ENCODE measurements around the gene ITGA7. TPM values are rescaled to one million over a fixed set of nuclear protein-coding genes. Genes with fewer than 3 reads are reported as not detected.

The ITGA7 gene
- total RNA-seq, 1 donor from 2014 or later: 0.94 TPM

DNA sequence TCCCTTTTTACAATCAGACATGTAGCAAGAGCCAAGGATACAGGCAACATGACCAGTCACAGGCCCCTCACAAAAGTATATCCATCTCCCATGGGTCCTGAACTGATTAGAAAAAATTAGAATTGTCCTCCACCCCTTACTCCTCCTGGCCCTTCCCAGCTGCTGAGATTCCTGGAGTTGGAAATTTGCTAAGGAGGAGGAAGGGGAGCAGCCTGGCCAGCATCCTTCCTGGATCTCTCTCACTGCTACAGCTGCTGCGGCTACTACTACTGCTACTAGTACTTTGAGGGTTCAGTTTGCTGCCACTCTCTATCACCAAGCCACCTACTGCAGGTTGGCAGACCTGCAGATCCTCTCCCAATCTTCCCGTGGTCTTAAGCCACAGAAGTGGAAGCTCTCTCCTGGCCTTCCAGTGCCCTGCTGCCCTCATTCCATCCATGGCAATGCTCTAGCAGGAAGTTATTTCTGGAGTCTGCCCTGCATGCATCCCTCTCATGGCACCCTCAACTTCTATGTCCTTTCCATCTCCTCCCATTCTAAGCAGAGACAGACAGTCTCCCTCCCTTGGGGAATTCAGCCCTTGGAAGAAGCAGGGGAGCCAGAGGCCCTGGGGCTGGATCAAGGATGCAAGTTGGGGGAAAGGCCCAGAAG lies 1.0 kb downstream of the ITGA7 start:
- intact Hi-C loops (cut with micrococcal nuclease): no loop called here
- Mint-ChIP-seq H3K27me3 (ENCODE audit: low read depth) (peaks cover 45% of the 10 kb centered on the region), H3K4me3 (ENCODE audit: low read depth) (peak overlapping the region; percentile 57), H3K4me1 (ENCODE audit: low read depth) (peaks cover 17% of the 10 kb centered on the region), H3K9me3 (no peaks in the 10 kb centered on the region), H3K36me3 (ENCODE audit: low read depth) (no peaks in the 10 kb centered on the region), H3K27ac (no peak overlapping the region)
- no peak for DNase-seq (ENCODE audit: low spot score)

DNA sequence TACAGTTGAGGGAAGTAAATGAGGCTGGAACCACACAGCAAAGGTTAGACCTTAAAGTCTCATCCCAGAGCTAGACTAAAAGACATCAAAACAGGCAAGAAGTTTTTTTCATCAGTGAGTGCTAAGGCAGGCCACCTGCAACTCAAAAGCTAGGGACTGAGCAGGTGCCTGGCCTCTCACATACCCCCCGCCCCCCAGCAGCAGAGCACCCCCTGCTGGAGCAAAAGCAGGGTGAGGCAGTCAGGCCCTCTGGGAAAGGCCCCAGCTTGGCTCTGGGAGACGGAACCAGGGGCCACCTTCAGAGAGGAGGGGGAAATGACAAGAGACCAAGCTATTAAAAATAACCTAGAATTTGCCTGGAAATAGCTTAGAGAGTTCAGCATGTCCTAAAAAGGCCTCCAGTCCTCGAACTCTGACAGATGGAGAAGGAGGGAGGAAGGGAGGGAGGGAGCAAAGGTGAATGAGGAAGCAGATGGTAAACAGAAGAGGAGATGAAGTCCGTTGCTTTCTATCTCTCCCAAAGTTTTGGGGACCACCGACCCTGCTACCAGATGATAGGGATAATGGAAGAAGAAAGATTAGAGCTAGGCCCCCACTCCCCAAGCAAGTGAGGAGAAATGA lies 1.8 kb downstream of the ITGA7 start:
- intact Hi-C loops (cut with micrococcal nuclease): no loop called here
- Mint-ChIP-seq H3K4me3 (ENCODE audit: low read depth) (no peak overlapping the region), H3K9me3 (no peaks in the 10 kb centered on the region), H3K4me1 (ENCODE audit: low read depth) (peaks cover 17% of the 10 kb centered on the region), H3K27ac (no peak overlapping the region), H3K36me3 (ENCODE audit: low read depth) (no peaks in the 10 kb centered on the region), H3K27me3 (ENCODE audit: low read depth) (peaks cover 45% of the 10 kb centered on the region)
- no peak for DNase-seq (ENCODE audit: low spot score)

DNA sequence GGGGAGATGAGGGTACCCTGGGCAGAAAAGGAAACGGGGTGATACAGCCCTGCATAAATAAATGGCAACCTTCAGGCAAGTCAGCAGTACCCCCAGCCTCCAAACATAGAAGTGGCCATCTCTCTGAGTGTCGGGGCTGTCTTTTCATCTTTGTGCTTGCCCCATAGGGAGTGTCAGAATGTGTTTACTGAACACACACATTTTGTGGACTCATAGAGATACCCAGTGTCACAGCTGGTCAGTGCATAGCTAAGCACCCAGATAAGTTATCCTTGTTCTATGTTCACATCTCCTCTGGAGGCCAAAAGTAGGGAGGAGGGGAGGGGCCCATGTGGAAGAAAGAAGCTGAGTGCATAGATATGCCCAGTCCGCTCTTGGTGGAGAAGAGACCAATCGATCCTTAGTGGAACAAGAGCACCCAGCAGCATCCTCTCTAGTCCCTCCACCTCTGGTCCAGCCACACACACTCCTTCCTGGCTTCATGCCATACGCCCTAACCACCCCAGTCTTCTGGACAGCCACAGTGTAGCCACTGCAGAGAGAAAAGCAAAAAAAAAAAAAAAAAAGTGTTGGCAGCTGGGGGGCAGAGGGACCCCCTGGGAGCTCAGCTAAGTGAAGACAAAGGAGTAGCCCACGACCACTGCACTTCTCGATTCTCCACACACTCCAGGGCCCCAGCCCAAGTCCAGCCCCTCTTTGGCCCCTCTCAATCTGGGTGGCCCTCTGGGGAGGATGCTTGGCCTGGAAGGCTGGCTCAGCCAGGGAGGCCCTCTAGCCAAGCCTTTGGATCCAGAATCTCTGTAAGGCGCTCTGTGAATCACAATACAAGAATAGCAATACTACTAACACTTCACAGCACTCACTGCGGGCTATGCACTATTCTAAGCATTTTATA lies 2.6 kb downstream of the ITGA7 start:
- no peak for DNase-seq (ENCODE audit: low spot score)
- intact Hi-C loops (cut with micrococcal nuclease): no loop called here
- Mint-ChIP-seq H3K4me1 (ENCODE audit: low read depth) (peaks cover 17% of the 10 kb centered on the region), H3K36me3 (ENCODE audit: low read depth) (no peaks in the 10 kb centered on the region), H3K27ac (no peak overlapping the region), H3K4me3 (ENCODE audit: low read depth) (no peak overlapping the region), H3K9me3 (no peaks in the 10 kb centered on the region), H3K27me3 (ENCODE audit: low read depth) (peaks cover 42% of the 10 kb centered on the region)

DNA sequence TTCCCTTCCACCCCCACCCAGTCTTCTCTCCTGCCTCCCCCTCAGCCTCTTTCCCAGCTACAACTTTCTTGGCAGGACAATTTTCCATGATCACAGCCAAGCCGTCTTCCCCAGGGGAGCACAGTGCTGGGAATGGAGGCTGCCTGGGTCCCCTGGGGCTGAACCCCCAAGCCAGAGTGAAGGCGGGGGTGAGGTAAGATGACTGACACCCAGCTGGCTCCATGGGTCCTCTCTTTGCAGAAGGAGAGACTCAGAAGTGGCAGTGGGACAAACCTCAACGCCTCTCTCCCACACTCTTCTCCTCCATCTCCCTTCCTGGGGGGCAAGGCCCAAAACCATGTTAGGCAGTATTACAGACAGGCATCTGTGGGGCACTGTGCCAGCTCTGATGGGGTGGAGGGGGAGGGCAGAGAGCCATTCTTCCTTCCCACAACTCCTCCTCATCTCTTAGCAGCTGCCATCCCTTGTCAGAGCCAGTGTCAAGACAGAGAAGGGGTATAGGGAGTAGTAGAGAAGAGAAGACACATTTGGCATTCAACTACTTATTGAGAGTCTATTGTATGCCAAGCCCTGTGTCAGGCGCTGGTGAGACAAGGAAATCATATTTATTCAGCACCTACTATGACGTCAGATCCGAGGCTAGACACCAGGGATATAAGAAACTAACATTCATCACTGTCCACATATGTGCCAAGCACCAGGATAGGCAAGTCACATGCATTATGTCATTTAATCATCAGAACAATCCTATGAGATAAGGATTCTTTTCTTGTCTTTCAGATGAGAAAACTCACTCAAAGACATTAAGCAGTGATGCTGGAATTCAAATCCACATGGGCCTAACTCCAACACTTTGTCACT lies 3.6 kb downstream of the ITGA7 start:
- DNase-seq (ENCODE audit: low spot score): no peak
- Mint-ChIP-seq H3K36me3 (ENCODE audit: low read depth) (no peaks in the 10 kb centered on the region), H3K9me3 (no peaks in the 10 kb centered on the region), H3K27me3 (ENCODE audit: low read depth) (peaks cover 34% of the 10 kb centered on the region), H3K4me3 (ENCODE audit: low read depth) (no peak overlapping the region), H3K4me1 (ENCODE audit: low read depth) (peaks cover 16% of the 10 kb centered on the region), H3K27ac (no peak overlapping the region)
- intact Hi-C loops (cut with micrococcal nuclease): no loop called here

DNA sequence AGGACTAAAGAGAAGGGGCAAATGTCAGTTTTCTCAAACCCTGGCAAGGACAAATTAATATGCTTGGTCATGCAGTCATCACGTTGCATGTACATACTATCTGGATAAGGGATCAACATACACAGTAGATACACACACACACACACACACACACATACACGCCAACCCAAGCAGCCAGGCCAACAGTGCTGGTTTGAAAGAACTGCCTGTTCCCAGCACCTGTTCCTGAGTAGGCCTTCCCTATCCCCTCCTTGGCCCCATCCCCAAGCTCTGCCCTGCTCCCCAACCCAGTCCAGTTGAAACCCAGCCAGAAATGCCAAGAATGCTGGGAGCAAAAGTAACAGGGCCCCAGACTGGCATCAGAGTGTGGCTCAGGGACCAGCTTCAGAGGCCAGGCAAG lies 4.4 kb downstream of the ITGA7 start:
- Mint-ChIP-seq H3K27ac (no peak overlapping the region), H3K36me3 (ENCODE audit: low read depth) (no peaks in the 10 kb centered on the region), H3K4me1 (ENCODE audit: low read depth) (peaks cover 7% of the 10 kb centered on the region), H3K4me3 (ENCODE audit: low read depth) (no peak overlapping the region), H3K27me3 (ENCODE audit: low read depth) (peaks cover 25% of the 10 kb centered on the region), H3K9me3 (no peaks in the 10 kb centered on the region)
- no peak for DNase-seq (ENCODE audit: low spot score)
- intact Hi-C loops (cut with micrococcal nuclease): no loop called here

DNA sequence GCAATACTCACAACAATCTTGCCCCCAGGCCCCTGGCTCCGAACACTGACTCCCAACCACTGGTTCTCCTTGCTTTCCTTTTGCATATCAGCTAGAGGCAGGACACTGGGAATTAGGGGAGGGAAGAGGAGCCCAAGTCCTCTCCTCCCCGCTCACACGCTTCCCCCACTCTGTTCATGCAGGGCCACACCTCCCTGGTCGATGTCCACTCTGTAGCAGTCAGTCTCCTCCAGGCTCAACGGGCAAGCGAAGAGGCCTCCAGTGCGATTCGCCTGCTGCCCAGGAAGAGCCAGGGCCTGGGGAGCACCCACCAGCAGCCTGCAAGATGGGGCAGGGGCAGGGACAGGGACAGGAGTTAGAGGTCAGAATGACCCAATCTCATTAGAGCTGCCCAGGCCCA lies 4.8 kb downstream of the ITGA7 start:
- no peaks in the 10 kb centered on the region for H3K36me3 Mint-ChIP-seq (ENCODE audit: low read depth)
- no peaks in the 10 kb centered on the region for H3K9me3 Mint-ChIP-seq
- peaks cover 5% of the 10 kb centered on the region for H3K4me1 Mint-ChIP-seq (ENCODE audit: low read depth)
- peaks cover 21% of the 10 kb centered on the region for H3K27me3 Mint-ChIP-seq (ENCODE audit: low read depth)
- no peak overlapping the region for H3K27ac Mint-ChIP-seq
- intact Hi-C loops (cut with micrococcal nuclease): no loop called here
- H3K4me3 Mint-ChIP-seq (ENCODE audit: low read depth): no peak overlapping the region
- no peak for DNase-seq (ENCODE audit: low spot score)

DNA sequence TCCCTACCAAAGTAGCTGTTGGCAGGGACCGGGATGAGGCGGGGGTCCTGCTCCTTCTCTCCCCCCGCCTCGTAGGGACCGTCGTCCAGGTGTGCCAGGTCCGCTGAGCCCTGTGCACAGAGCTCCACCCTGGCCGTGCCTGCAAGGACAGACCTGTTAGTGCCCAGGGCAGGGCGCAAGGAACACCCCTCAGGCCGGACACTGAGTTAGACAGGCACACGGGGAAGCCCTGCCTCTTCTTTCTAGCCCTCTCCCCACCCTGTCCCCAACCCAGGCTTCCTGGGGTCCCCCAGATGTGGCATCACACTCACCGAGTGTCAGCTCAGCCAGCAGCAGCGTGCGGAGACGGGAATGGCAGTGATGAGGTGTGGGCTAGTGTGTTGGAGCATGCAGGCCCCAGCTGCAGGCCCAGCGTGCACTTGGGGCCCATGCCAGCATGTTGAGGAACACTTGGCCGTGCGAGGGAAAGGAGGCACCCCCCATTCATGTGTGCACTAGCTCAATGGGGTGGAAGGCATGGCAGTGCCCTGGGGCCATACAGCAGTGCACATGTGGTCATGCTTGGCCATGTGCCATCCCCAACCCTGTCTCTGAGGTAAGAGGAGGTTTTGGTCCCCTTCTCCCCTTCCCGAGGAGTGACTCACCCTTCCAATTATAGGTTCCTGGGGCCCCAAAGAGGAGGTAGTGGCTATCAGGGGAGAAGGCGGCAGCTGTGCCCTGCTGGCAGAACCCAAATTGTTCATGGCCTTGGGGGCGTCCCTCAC lies 7.3 kb downstream of the ITGA7 start:
- Mint-ChIP-seq H3K27me3 (ENCODE audit: low read depth) (peaks cover 7% of the 10 kb centered on the region), H3K27ac (no peak overlapping the region), H3K9me3 (no peaks in the 10 kb centered on the region), H3K36me3 (ENCODE audit: low read depth) (no peaks in the 10 kb centered on the region), H3K4me1 (ENCODE audit: low read depth) (no peaks in the 10 kb centered on the region), H3K4me3 (ENCODE audit: low read depth) (no peak overlapping the region)
- no peak for DNase-seq (ENCODE audit: low spot score)
- intact Hi-C loops (cut with micrococcal nuclease): no loop called here

DNA sequence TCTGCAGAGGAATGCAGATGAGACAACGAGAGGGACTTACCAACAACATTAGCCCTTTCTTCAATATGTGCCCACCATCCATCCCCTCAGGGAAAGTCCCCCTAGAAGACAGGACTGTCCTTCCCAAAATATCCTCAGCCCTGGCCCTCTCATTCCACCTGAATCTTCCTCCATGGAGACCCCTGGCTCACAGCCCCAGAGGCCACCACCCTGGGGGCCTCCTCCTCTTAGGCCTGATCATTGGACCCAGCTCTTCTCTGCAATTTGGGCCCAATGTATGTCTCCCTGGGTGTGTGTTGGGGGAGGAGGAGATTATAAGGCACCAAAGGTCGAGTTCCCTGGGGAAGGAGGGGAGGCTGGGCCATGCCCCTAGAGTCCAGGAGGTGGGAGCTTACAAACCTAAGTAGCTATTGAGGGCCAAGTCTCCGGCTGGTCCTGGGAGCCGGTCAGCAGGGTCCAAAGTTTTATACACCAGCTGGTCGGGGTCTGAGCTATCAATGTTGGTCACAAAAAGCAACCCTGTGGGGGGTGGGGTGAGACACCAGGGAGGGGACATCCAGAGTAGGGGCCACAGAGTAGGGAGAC lies 8.1 kb downstream of the ITGA7 start:
- no peaks in the 10 kb centered on the region for H3K36me3 Mint-ChIP-seq (ENCODE audit: low read depth)
- H3K27me3 Mint-ChIP-seq (ENCODE audit: low read depth): peaks cover 3% of the 10 kb centered on the region
- H3K4me1 Mint-ChIP-seq (ENCODE audit: low read depth): no peaks in the 10 kb centered on the region
- H3K9me3 Mint-ChIP-seq: no peaks in the 10 kb centered on the region
- no peak for DNase-seq (ENCODE audit: low spot score)
- H3K27ac Mint-ChIP-seq: no peak overlapping the region
- H3K4me3 Mint-ChIP-seq (ENCODE audit: low read depth): no peak overlapping the region
- intact Hi-C loops (cut with micrococcal nuclease): no loop called here

DNA sequence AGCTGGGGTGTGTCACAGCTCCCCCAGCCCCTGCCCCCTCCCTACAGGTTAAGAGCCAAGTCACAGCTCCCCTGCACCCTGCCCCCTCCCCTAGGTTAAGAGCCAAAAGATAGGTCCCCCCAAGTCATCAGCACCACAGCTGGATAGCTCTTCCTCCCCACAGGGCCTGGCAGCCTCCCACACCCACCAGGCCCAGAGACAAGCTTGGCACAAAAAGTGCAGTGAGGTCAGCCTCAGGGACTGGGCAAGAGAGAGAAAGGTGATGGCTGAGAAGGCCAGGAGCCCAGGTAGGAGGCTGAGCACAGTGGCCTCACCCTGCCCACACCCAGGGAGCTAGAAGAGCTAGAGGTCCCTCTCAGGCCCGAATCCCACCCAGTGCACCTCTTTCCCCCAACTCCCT lies 8.7 kb downstream of the ITGA7 start:
- Mint-ChIP-seq H3K4me1 (ENCODE audit: low read depth) (no peaks in the 10 kb centered on the region), H3K4me3 (ENCODE audit: low read depth) (no peak overlapping the region), H3K27ac (no peak overlapping the region), H3K27me3 (ENCODE audit: low read depth) (no peaks in the 10 kb centered on the region), H3K9me3 (no peaks in the 10 kb centered on the region), H3K36me3 (ENCODE audit: low read depth) (no peaks in the 10 kb centered on the region)
- no peak for DNase-seq (ENCODE audit: low spot score)
- intact Hi-C loops (cut with micrococcal nuclease): no loop called here

DNA sequence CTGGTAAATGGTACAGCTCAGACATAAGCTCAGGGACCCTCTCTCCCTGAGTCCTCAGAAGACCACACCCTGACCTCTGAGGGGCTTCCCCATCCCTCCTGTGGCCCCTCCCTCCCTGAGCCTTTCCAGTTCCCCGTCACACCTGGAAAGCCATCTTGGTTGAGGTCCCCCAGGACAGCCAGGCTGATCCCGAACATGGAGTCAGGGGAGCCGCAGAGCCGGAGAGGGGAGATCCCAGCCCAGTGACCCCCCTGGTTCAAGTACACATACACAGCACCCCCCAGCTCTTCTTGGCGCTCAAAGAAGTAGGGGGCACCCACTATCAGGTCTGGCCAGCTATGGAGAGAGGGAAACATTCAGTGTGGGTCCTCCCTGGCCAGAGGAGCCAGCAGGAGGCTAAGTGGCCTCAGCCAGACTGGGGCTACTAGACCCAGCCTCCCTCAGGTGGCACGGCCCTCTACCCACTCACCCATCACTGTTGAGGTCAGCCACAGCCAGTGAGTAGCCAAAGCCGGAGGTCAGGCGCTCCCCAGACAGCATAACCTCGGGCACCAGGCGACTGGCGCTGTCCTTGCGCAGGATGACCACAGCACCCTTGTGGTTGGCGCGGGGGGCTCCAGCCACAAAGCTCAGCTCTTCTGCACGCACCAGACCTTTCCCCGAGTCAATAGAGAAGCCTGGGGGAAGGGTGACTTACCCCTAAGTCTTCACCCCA lies 9.3 kb downstream of the ITGA7 start:
- Mint-ChIP-seq H3K27me3 (ENCODE audit: low read depth) (no peaks in the 10 kb centered on the region), H3K4me3 (ENCODE audit: low read depth) (no peak overlapping the region), H3K4me1 (ENCODE audit: low read depth) (no peaks in the 10 kb centered on the region), H3K27ac (no peak overlapping the region), H3K36me3 (ENCODE audit: low read depth) (no peaks in the 10 kb centered on the region), H3K9me3 (no peaks in the 10 kb centered on the region)
- DNase-seq (ENCODE audit: low spot score): no peak
- intact Hi-C loops (cut with micrococcal nuclease): no loop called here

DNA sequence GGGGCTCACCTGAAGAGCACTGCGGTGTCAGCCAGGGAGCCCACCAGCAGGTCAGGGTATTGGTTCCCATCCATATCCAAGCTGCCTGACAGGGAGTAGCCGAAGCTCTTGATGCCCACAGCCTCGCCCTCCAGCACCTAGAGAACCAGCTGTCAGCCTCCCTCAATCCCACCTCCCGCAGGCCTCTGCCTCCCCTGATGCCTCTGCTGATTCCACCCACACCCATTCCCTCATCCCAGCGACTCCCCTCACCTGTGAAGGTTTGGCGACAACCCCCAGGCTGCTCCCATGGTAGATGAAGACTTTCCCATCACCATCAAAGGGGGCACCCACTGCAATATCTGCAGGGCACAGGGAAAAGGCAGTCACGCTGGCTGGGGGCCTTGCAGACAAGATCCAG lies 10.0 kb downstream of the ITGA7 start:
- intact Hi-C loops (cut with micrococcal nuclease): no loop called here
- Mint-ChIP-seq H3K9me3 (no peaks in the 10 kb centered on the region), H3K36me3 (ENCODE audit: low read depth) (no peaks in the 10 kb centered on the region), H3K4me1 (ENCODE audit: low read depth) (no peaks in the 10 kb centered on the region), H3K27me3 (ENCODE audit: low read depth) (no peaks in the 10 kb centered on the region), H3K4me3 (ENCODE audit: low read depth) (no peak overlapping the region), H3K27ac (no peak overlapping the region)
- no peak for DNase-seq (ENCODE audit: low spot score)

All from activated T-helper 2 cell treated with anti-CD3 and anti-CD28 coated beads, Interferon-gamma antibody, Interleukin-2, Interleukin-4, amounts not matched to agents 10 μg/mL and 5 μg/mL and 100 μg/mL, durations not matched to agents 14 hours and 24 hours and 36 hours (primary cell).